GM23338 (cell line): Measurements from ENCODE around the gene SETBP1.

ENCODE experiments used
- CTCF ChIP-seq, 2 experiments: fragments of 200-600 bp in 1 of 2; sonication (generic) in 1 of 2; conservative IDR thresholded peaks; 2 replicates each; pipeline versions ENCODE4 v1.5.1 to v1.6.1; 2016 to 2017; ENCODE audit warnings: antibody characterized with exemption in 2 of 2, low read depth in 2 of 2, mild to moderate bottlenecking in 2 of 2, moderate library complexity in 1 of 2
- JUNB ChIP-seq: IDR thresholded peaks from one replicate; pipeline ENCODE4 v1.6.1; 2016; ENCODE audit warnings: antibody characterized with exemption; ENCODE audit not compliant: unreplicated experiment
- POLR2AphosphoS5 ChIP-seq: IDR thresholded peaks from 2 replicates; pipeline ENCODE4 v1.6.1; 2016; ENCODE audit warnings: antibody characterized with exemption, low read depth

GRCh38 chr18:44914028-44914427 is 233.3 kb downstream of the SETBP1 start:
- TF ChIP-seq CTCF (conservative IDR thresholded peaks at IDR 0.05; ENCODE audit: low read depth in 2 of 2) = no peak
- TF ChIP-seq JUNB = no peak
- no peak for TF ChIP-seq POLR2AphosphoS5
